GM12878 (cell line): ENCODE results near the gene DISP2. TPM values are rescaled to one million over a fixed set of nuclear protein-coding genes. Genes with fewer than 3 reads are reported as not detected.

ENCODE experiments used
- ATAC-seq: fragments of 200-7000 bp; cut with Tn5 transposase; 3 replicates; pipeline ENCODE4 v1.9.1; 2020; ENCODE audit warnings: mild to moderate bottlenecking, moderate library complexity
- BruUV-seq: library from RNA; stranded (reverse); fragments of 400-500 nt; replicated peaks from 2 replicates; lab custom pipeline; 2021; lab: Mats Ljungman, UMichigan
- CTCF ChIA-PET: fragments of 300-600 bp; sonication (Branson Sonifier 250); formaldehyde crosslinking; extraction: SDS; loops from one replicate; lab custom pipeline; 2021; ENCODE audit warnings: inconsistent platforms; lab: Yijun Ruan, JAX
- POLR2A ChIA-PET: fragments of 350-600 bp; formaldehyde crosslinking; extraction: SDS; loops from one replicate; lab custom pipeline; 2021; ENCODE audit warnings: inconsistent platforms; lab: Charles Lee
- RAD21 ChIA-PET: fragments of 300-600 bp; sonication (Branson Sonifier 250); formaldehyde crosslinking; loops from one replicate; lab custom pipeline; 2023; ENCODE audit warnings: antibody characterized with exemption; ENCODE audit not compliant: unreplicated experiment; lab: Charles Lee
- SMC1A ChIA-PET: fragments of 300-600 bp; sonication (Branson Sonifier 250); formaldehyde crosslinking; loops from one replicate; lab custom pipeline; 2023; ENCODE audit not compliant: unreplicated experiment, uncharacterized antibody; lab: Charles Lee
- DNase-seq: peaks from one replicate; pipeline ENCODE4 v3.0.0-alpha.2; 2011; ENCODE audit warnings: low read depth, low spot score
- FAIRE-seq: peaks from 3 replicates; lab custom pipeline; 2011; peaks lifted over from hg19 to GRCh38; lab: Jason Lieb, UNC
- H2AFZ ChIP-seq: 2 replicates; pipeline ENCODE4 v1.6.0; 2011; ENCODE audit warnings: low read depth, low read length, control low read depth; ENCODE audit not compliant: control insufficient read depth
- H3K27ac ChIP-seq: 2 replicates; pipeline ENCODE4 v1.5.1; 2011; ENCODE audit warnings: control low read depth; ENCODE audit not compliant: control insufficient read depth, insufficient read depth
- H3K27me3 ChIP-seq, 2 experiments: replicated peaks in 1 of 2; 2 replicates each; pipeline versions ENCODE4 v1.6.0 to v1.6.1; 2011; ENCODE audit warnings: low read length in 1 of 2; ENCODE audit not compliant: control insufficient read depth in 2 of 2, insufficient read depth in 2 of 2
- H3K36me3 ChIP-seq, 2 experiments: 2 replicates each; pipeline ENCODE4 v1.5.1; 2011; ENCODE audit warnings: low read length in 1 of 2; ENCODE audit not compliant: control insufficient read depth in 2 of 2, insufficient read depth in 2 of 2
- H3K4me1 ChIP-seq: 2 replicates; pipeline ENCODE4 v1.6.1; 2011; ENCODE audit warnings: mild to moderate bottlenecking, low read length, moderate library complexity, mixed read lengths; ENCODE audit not compliant: control insufficient read depth, insufficient read depth
- H3K4me2 ChIP-seq: 2 replicates; pipeline ENCODE4 v1.6.0; 2011; ENCODE audit warnings: control low read depth; ENCODE audit not compliant: control insufficient read depth, insufficient read depth
- H3K4me3 ChIP-seq: fragments of 200-600 bp; sonication (generic); 2 replicates; pipeline ENCODE4 v1.5.1; 2016
- H3K79me2 ChIP-seq: 2 replicates; pipeline ENCODE4 v1.6.0; 2011; ENCODE audit warnings: low read length; ENCODE audit not compliant: control insufficient read depth, insufficient read depth
- H3K9ac ChIP-seq: 2 replicates; pipeline ENCODE4 v1.8.0; 2011; ENCODE audit warnings: low read length, control low read depth, mixed read lengths; ENCODE audit not compliant: control insufficient read depth, insufficient read depth
- H3K9me3 ChIP-seq: replicated peaks from 3 replicates; pipeline ENCODE4 v1.5.1; 2011; ENCODE audit warnings: mild to moderate bottlenecking, low read length; ENCODE audit not compliant: control insufficient read depth, insufficient read depth
- H4K20me1 ChIP-seq: 2 replicates; pipeline ENCODE4 v1.6.0; 2011; ENCODE audit not compliant: control insufficient read depth, insufficient read depth
- BCLAF1 ChIP-seq: fragments of 450-650 bp; IDR thresholded peaks from 2 replicates; pipeline ENCODE4 v1.6.1; 2017; ENCODE audit warnings: antibody characterized with exemption, mild to moderate bottlenecking, moderate library complexity
- CHD2 ChIP-seq: IDR thresholded peaks from 2 replicates; pipeline ENCODE4 v1.6.1; 2011; ENCODE audit warnings: low read depth, low read length, improper control_type of control experiment, borderline replicate concordance
- EZH2 ChIP-seq: IDR thresholded peaks from 2 replicates; pipeline ENCODE4 v1.6.1; 2012; ENCODE audit warnings: low read depth, mild to moderate bottlenecking, control low read depth, inconsistent platforms, low read length, borderline replicate concordance; ENCODE audit not compliant: control insufficient read depth
- MYB ChIP-seq: fragments of 150-350 bp; IDR thresholded peaks from 2 replicates; pipeline ENCODE4 v1.6.1; 2014; ENCODE audit warnings: mild to moderate bottlenecking, low read depth, low read length, borderline replicate concordance
- NFIC ChIP-seq: IDR thresholded peaks from 2 replicates; pipeline ENCODE4 v1.6.1; 2012; ENCODE audit warnings: low read depth, mild to moderate bottlenecking, inconsistent platforms, low read length, moderate library complexity
- PAX8 ChIP-seq: fragments of 450-650 bp; IDR thresholded peaks from 2 replicates; pipeline ENCODE4 v1.6.1; 2017; ENCODE audit warnings: mild to moderate bottlenecking, moderate library complexity
- PBX3 ChIP-seq: IDR thresholded peaks from 2 replicates; pipeline ENCODE4 v1.6.1; 2011; ENCODE audit warnings: mild to moderate bottlenecking, low read depth, low read length, moderate library complexity; ENCODE audit not compliant: insufficient replicate concordance
- RAD21 ChIP-seq: IDR thresholded peaks from 2 replicates; pipeline ENCODE4 v1.6.1; 2011; ENCODE audit warnings: mild to moderate bottlenecking, low read depth, low read length, moderate library complexity; ENCODE audit not compliant: insufficient read depth
- RUNX3 ChIP-seq: IDR thresholded peaks from 2 replicates; pipeline ENCODE4 v1.6.1; 2012; ENCODE audit warnings: low read length, inconsistent platforms
- SRF ChIP-seq, 2 experiments: IDR thresholded peaks; 2 replicates each; pipeline ENCODE4 v1.6.1; 2011; ENCODE audit warnings: low read depth in 2 of 2, low read length in 2 of 2, mild to moderate bottlenecking in 1 of 2, moderate library complexity in 1 of 2
- TAF1 ChIP-seq: IDR thresholded peaks from 2 replicates; pipeline ENCODE4 v1.6.1; 2011; ENCODE audit warnings: mild to moderate bottlenecking, low read depth, low read length, borderline replicate concordance
- TCF7 ChIP-seq: IDR thresholded peaks from 2 replicates; pipeline ENCODE4 v1.6.1; 2014; ENCODE audit warnings: antibody characterized with exemption, borderline replicate concordance
- ZBTB40 ChIP-seq: fragments of 450-650 bp; IDR thresholded peaks from 2 replicates; pipeline ENCODE4 v1.6.1; 2016; ENCODE audit warnings: mild to moderate bottlenecking, moderate library complexity, borderline replicate concordance
- ZNF384 ChIP-seq: IDR thresholded peaks from 2 replicates; pipeline ENCODE4 v1.6.1; 2012; ENCODE audit warnings: low read depth, mild to moderate bottlenecking, low read length, improper control_type of control experiment, borderline replicate concordance
- WGBS: methylation state at CpG from one replicate; pipeline ENCODE4 v1.1.6; 2016; ENCODE audit warnings: low lambda C conversion rate; ENCODE audit not compliant: insufficient replicate concordance, insufficient coverage; ENCODE audit errors: missing lambda C conversion rate; 5-methylcytosine and 5-hydroxymethylcytosine counted together
- in situ Hi-C: fragments of 300-500 bp; cut with MboI; formaldehyde crosslinking; loops from 9 replicates; pipeline ENCODE4 v1.14.3; 2018; ENCODE audit warnings: mixed read lengths
- intact Hi-C: fragments of 100-400 bp; cut with micrococcal nuclease; formaldehyde crosslinking; loops from one replicate; pipeline ENCODE4 v1.14.2; 2022; ENCODE audit not compliant: unreplicated experiment
- polyA plus RNA-seq, 11 experiments: library from polyadenylated mRNA; depleted of rRNA in 4 of 11; unstranded in 6 of 11; stranded (reverse) in 5 of 11; fragments of >200 nt; fragmentation: Nextera tagmentation in 4 of 11; fragmentation: Illumina TruSeq in 1 of 11; extraction: Ambion mirVana in 4 of 11; extraction: Trizol in 1 of 11; gene quantifications; 1 replicate in 1 of 11; 2 replicates in 10 of 11; pipeline versions ENCODE4 v1.2.1 to v1.2.3, GENCODE V29; 2011 to 2016; ENCODE audit warnings: inconsistent platforms in 2 of 11, missing spikeins in 2 of 11, low read depth in 1 of 11
- total RNA-seq, 4 experiments: library from RNA; depleted of rRNA in 3 of 4; stranded (reverse); fragments of >200 nt in 3 of 4; fragmentation: Illumina TruSeq in 1 of 4; extraction: Trizol in 1 of 4; gene quantifications; 2 replicates each; pipeline versions ENCODE4 v1.2.1 to v1.2.3, GENCODE V29; 2013 to 2021

The DISP2 gene
- total and polyA plus RNA-seq, 10 of the 15 experiments (the other 5 are each of a cell fraction or from before 2014, with no cell fraction given): under 0.01 to 0.20 (median 0.12) TPM; not detected in 7

GRCh38 chr15:40388941-40389823 lies 31.2 kb downstream of the DISP2 start:
- in situ Hi-C loops (no loop called here), intact Hi-C loops (no loop called here)
- CTCF ChIA-PET: interaction anchor here (0.8 to 1.4 kb wide), 2 partner anchors 9 to 24 kb away, joined by 3 to 6 read pairs; no protein-coding TSS in a partner anchor
- SMC1A ChIA-PET: interaction anchor here (1.2 to 3.1 kb wide), 3 partner anchors 9 to 18 kb away, joined by 3 to 7 read pairs (median 3); no protein-coding TSS in a partner anchor
- Histone ChIP-seq H3K27ac (no peak overlapping the region), H3K9ac (no peak overlapping the region), H3K4me3 (no peak overlapping the region), H3K27me3 (no peaks in the 10 kb centered on the region), H3K36me3 (peaks cover 11 to 25% of the 10 kb centered on the region in 2 experiments), H3K79me2 (peaks cover 11% of the 10 kb centered on the region), H3K9me3 (no peaks in the 10 kb centered on the region), H3K4me2 (no peak overlapping the region), H4K20me1 (no peaks in the 10 kb centered on the region), H3K4me1 (peaks cover 3% of the 10 kb centered on the region; the same call in 1 of the 2 replicates), H2AFZ (no peak overlapping the region)
- RAD21 ChIA-PET: no interaction called here
- WGBS: 97% methylated on average over 13 of the region's 13 CpGs
- FAIRE-seq (no peak), DNase-seq (no peak), ATAC-seq (no peak)
- no TSS peak for BruUV-seq
- POLR2A ChIA-PET: interaction anchor here (1.3 kb wide), 1 partner anchor 9 kb away, joined by 6 read pairs; no protein-coding TSS in a partner anchor
- no peak for TF ChIP-seq NFIC
- no peak for TF ChIP-seq TCF7
- TF ChIP-seq RUNX3: no peak
- TF ChIP-seq TAF1: no peak
- no peak for TF ChIP-seq EZH2
- TF ChIP-seq RAD21: no peak
- TF ChIP-seq CHD2: no peak
- TF ChIP-seq MYB: no peak
- TF ChIP-seq ZNF384: no peak
- no peak for TF ChIP-seq PAX8
- TF ChIP-seq PBX3: no peak
- no peak for TF ChIP-seq BCLAF1
- TF ChIP-seq SRF (IDR thresholded peaks at IDR 0.05; ENCODE audit: low read depth in 2 of 2, low read length in 2 of 2): no peak
- no peak for TF ChIP-seq ZBTB40
